Measurements from ENCODE around the gene CBFA2T3. TPM values are rescaled to one million over a fixed set of nuclear protein-coding genes. Genes with fewer than 3 reads are reported as not detected.

Gene CBFA2T3
- total RNA-seq, 1 donor from 2014 or later, result 11.0 TPM

GRCh38 chr16:88979353-88980015 is 2.5 kb upstream of the CBFA2T3 start:
- no peak for DNase-seq (ENCODE audit: low spot score)
- ATAC-seq, result no peak

GRCh38 chr16:88978608-88979346 is 1.8 kb upstream of the CBFA2T3 start:
- no peak for DNase-seq (ENCODE audit: low spot score)
- ATAC-seq, result no peak

DNA sequence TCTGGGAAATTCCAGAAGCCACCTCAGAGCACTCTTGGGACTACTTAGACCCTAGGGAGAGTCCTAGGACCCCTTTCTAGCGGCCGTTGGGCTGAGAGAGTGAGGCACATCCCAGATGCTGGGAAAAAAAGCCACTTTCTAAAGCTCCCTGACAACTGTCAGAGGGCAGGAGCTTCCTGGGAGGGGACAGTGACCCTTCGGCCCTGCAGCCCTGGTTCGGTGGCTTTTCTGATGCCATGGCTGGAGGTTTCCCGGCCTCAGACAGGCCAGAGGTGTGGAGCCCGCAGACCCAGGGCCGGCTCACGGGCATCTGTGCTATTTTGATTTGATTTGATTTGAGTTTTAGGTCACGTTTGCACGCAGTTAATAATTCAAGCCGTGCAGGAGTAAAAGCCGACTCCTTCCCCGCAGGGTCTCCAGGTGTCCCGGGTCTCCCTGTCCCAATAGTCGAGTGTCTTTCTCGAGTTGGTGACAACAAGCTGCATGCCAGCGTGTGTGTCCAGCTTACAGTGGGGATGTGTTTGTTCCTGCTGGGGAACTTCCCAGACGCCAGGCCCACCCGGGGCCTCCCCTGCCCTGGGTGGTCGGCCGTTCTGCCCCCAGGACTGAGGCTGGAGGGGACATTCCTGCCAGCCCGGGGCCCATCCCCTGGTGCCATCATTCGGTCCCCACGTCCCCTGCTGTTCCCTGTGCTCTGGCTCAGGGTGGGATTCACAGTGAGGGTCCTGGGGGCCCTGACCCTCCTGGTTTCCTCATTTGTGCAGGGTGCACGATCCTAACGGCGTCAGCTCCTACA is 1.0 kb upstream of the CBFA2T3 start:
- DNase-seq (ENCODE audit: low spot score), result no peak
- no peak for ATAC-seq

GRCh38 chr16:88976366-88977017 is 515 bp downstream of the CBFA2T3 start:
- ATAC-seq, result no peak
- DNase-seq (ENCODE audit: low spot score), result no peak

- DNase-seq (ENCODE audit: low spot score), result no peak
Measured at GRCh38 chr16:88975511-88976061, 1.4 kb downstream of the CBFA2T3 start.

GRCh38 chr16:88974916-88975215 is 2.1 kb downstream of the CBFA2T3 start:
- no peak for DNase-seq (ENCODE audit: low spot score)
- ATAC-seq, result no peak

More at GRCh38 chr16:88975511-88976061, 1.4 kb downstream of the CBFA2T3 start:
- no peak for ATAC-seq

GRCh38 chr16:88974080-88974915 is 2.7 kb downstream of the CBFA2T3 start:
- DNase-seq (ENCODE audit: low spot score) (no peak), ATAC-seq (no peak)

GRCh38 chr16:88973415-88974050 is 3.5 kb downstream of the CBFA2T3 start:
- DNase-seq (ENCODE audit: low spot score), result no peak

DNA sequence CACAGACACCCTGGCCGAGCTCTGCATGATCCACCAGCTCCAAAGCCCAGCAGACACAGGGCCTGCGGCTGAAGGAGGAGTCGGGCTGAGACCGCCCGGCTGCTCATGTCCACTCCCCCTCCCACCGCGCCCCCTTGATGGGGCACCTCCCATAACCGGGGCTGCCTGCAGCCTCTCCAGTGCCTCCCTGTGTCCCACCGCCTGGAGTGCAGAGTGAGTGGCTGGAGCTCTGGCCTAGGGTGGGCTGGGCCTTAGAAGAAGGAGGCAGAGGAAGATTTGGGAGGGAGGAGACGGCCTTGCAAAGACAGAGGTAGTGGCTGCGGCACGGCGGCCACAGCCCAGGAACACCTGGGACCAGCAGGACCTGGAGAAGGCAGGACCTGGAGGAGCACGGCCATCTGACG is 4.0 kb downstream of the CBFA2T3 start:
- no peak for ATAC-seq
- no peak for DNase-seq (ENCODE audit: low spot score)

More at GRCh38 chr16:88973415-88974050, 3.5 kb downstream of the CBFA2T3 start:
- no peak for ATAC-seq

- ATAC-seq (no peak), DNase-seq (ENCODE audit: low spot score) (no peak)
Measured at GRCh38 chr16:88972349-88972748, 4.7 kb downstream of the CBFA2T3 start.

- DNase-seq (ENCODE audit: low spot score), result no peak
- ATAC-seq, result peak; percentile 40
Measured at GRCh38 chr16:88971371-88972097, 5.5 kb downstream of the CBFA2T3 start.

DNA sequence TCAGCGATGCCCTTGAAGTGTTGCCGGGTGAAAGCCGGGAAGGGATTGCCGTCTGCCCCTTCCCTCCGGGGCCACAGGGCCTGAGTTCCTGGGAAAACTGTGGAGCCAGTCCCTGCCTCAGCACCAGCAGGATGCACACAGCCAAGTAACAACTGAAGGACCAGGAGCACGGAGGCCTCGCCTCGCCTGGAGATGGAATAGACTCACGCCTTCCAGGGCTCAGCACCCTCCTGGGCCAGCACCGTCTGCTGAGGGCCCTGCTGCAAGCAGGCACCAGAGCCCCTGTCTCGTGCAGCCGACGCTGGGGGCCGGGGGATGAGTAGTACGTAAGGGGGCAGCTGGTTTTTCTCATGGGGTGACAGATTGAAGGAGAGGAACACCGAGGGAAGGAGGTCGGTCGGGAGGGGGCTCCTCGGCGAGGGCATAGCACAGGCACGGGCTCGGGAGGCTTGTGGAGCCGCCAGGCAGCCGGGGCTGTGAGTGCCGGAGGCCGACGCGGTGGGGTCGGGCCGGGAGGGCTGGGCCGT is 6.4 kb downstream of the CBFA2T3 start:
- DNase-seq (ENCODE audit: low spot score), result no peak
- no peak for ATAC-seq

- DNase-seq (ENCODE audit: low spot score), result no peak
- no peak for ATAC-seq
Measured at GRCh38 chr16:88970050-88970449, 7.0 kb downstream of the CBFA2T3 start.

DNA sequence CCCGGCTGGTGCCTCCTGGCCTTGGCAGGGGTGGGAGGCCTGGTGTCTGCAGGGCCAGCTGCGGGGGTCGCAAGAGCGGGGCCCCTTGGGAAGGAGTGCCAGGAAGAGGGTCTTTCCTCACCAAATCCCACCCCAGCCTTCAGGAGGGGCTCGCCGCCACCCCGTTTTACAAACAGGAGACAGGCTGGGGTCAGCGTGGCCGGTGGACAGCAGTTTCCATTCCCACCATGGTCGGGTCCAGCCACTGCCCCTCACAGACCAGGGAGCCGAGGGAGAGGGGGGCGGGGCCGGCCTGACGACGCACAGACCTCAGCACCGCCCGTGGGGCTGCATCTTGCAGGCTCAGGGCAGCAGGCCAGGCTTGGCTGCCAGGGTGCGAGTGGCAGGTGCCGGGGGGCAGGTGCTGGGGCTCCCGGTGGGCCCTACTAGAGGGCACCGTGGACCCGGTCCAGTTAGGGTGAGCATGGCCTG is 7.6 kb downstream of the CBFA2T3 start:
- no peak for DNase-seq (ENCODE audit: low spot score)
- ATAC-seq, result no peak

DNA sequence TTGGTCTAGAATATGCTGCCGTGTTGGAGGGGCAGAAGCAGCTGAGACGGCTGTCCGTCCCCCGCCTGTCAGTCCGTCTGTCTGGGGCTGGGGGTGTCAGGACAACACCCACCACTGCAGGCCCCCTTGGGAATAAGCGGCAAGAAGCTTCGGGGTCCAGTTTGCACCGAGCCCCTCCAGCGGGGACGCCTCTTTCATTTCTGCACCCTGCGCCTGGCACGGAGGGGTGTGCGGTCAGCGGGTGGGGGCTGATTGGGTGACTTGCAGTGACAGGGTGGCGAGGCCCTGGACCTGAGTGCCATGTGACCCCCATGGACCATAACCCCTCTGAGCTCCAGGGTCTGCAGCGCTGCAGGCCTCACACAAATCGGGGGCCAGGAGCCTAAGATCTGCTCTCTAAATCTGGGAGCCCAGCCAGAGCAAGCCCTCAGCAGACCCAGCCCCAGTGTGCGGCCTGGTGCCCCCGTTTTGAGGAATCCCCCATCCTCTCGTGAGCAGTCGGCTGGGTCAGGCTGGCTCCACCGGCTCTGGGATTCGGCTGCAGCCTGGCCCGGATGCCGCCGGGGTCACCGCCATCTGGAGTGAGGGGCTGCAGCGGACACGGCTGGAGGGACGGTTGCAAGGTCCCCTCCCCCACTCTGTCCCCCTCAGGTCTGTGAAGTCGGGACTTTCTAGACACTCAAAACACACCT is 8.3 kb downstream of the CBFA2T3 start:
- no peak for DNase-seq (ENCODE audit: low spot score)
- no peak for ATAC-seq

- ATAC-seq, result no peak
- no peak for DNase-seq (ENCODE audit: low spot score)
Measured at GRCh38 chr16:88967830-88968588, 9.0 kb downstream of the CBFA2T3 start.
